Stimulated activated CD4-positive, alpha-beta T cell treated with anti-CD3 and anti-CD28 coated beads, Interleukin-12 subunit alpha, Interleukin-12 subunit beta, amount 100 ng/mL, for 48 hours (primary cell): ENCODE results near the gene FADS3.

Experiments
- DNase-seq, 3 donors: peaks; one replicate each; pipeline ENCODE4 v3.0.0-alpha.2; 2020; ENCODE audit warnings: low read depth in 2 of 3, low spot score in 1 of 3

The FADS3 gene

DNA sequence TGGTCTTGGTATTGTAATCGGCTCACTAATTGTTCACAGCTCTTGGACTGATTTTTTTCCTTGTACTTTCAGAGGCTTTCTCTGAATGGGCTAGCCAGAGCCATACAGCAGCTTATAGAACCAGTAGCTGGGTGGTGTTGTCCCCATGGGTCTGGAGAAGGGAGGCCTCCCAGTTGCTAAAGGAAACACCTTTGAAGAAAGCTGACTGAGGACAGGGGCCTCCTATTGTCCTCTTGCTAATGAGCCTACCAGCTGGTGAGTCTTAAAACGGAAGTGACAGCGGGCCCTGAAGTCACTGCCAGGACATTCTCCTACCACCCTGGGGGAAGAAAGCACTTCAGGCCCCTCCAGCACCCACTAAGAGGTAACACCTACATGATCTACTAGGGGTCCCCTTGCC is 9.9 kb downstream of the FADS3 start:
- no peak for DNase-seq

DNA sequence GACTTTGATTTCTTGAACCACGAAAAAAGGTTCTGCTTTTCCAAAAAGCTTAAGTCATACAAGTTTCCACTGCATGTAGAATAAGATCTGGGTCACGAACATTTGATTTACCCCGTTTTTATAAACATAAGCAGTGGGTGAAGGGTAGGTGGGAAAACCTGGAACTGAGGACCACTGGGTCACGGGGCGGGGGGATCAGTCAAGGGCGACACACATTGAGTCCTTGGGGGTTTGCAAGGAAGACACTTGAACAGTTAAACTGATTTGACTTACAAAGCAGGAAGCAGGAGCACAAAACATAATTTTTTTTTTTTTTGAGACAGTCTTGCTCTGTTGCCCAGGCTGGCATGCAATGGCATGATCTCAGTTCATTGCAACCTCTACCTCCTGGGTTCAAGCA is 10.9 kb downstream of the FADS3 start:
- no peak for DNase-seq

DNA sequence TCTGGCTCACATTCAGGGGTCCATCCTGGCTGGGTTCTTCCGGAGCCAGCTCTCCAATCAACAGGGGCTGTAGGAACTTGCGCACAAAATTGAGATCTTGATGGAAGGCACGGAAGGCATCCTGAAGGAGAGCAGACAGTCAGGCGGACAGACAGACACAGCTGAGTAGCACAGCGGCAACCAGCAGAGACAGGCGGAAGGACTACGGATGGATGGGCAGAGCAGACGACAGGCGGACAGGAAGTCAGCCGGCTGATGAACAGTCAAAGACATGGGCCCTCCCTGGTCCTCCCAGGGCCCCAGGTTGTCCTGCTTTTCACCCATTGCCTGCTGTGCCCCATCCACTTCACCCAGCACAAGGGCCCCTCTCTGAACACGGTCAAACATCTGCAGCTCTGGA is 11.3 kb downstream of the FADS3 start:
- no peak for DNase-seq

DNA sequence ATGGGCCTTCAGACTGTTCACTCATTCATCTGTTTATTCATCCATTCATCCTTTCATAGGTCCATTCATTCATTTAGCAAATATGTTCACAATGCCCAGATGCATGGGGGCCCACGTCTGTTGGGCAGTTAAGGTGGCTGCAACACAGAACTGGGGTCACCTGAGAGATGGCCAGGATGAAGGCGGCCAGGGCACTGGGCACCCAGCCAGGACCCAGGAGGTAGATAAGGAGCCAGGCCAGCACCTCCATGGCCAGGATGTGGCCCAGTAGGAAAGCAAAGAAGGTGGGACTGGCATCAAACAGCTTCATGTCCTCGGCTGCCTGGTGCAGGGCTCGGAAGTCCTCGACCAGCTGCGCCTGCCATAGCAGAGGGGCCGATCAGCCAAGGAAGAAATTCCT is 12.2 kb downstream of the FADS3 start:
- DNase-seq, result no peak

DNA sequence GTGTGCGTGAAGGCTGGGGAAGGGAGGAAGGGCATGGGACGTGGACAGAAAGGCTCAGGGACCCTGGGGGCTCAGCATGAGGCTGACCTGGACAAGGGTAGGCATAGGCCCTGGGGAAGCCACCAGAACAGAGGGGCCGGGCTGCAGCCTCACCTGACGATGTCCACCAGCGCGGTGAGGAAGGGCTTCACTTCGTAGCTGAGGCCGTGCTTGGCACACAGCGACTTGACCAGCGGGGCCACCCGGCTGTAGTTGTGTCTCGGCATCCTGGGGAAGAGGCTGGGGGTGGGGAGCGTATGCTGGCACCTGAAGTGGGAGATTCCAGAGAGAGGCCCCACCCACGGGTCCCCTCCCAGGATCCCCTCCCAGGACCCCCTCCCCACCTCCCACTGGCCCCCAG is 15.6 kb downstream of the FADS3 start:
- no peak for DNase-seq

DNA sequence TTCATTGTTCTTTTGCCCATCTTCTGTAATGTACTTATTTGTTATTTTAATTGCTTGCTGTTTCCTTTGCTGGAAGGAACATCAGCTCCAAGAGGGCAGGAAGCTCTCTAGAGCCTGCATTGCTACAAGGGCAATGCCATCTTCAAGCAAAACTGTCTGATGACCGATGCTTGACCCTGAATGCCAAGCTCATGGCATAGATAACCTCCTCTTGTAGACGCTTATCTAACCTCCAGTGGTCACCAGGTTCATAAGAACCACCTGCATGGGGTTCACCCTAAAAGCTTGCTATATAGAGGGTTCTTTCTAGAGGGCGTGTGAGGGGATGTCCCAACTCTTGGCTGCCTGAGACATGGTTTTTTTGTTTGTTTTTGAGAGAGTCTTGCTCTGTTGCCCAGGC is 16.5 kb downstream of the FADS3 start:
- no peak for DNase-seq

DNA sequence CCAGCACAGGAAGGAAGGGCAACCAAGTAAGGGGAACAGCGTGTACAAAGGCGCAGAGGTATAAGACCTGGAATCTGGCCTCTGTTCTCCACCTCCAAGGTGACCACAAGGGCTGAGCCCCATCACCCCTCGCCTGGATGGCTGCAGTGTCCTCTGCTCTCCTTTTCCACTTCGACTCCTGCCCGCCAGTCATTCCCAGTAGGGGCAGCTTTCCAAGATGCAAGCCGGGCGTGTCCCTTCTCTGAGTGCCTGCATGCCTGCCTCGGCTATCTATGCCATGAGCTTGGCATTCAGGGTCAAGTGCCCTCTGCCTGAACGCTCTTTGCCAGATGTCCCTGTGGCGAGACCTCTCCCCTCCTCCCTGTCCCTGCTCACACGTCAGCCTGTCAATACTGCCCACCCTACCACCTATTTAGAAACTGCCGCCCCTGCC is 17.0 kb downstream of the FADS3 start:
- DNase-seq, result no peak

DNA sequence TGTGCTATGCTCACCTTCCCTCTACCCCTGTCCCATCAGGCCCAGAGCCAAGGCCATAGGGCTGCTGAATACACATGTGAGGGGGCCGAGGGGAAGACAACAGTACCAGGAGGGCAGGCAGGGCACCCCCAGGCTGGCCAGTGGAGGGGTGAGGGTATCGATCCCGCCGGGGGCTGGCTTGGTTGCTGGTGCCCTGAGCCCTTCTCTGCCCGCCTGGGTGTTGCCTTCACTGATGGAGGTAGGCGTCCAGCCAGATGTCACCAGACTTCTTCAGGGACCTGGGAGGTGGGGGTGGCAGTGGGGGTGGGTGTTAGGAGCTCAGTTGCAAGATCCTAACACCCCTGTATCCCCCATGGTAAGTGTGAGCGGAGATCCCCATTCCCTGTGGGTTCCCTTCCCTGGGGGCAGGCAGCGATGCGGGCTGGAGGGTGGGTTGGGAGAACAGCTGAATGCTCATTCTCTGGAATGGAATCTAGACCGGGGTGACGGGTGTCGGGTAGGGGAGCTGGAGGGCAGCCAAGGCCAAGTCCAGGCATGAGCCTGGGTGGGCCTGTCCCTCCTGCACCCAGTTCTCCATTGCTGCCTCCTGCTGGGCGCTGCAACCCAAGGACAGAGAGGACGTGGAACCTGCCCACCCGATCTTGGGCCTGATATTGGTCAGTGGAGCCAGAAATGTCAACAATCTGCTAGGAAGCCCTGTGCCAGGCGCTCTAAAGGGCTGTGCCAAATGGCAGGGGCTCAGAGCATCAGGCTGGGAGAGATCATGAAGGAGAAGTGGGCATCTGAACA is 17.6 kb downstream of the FADS3 start:
- DNase-seq, result no peak

DNA sequence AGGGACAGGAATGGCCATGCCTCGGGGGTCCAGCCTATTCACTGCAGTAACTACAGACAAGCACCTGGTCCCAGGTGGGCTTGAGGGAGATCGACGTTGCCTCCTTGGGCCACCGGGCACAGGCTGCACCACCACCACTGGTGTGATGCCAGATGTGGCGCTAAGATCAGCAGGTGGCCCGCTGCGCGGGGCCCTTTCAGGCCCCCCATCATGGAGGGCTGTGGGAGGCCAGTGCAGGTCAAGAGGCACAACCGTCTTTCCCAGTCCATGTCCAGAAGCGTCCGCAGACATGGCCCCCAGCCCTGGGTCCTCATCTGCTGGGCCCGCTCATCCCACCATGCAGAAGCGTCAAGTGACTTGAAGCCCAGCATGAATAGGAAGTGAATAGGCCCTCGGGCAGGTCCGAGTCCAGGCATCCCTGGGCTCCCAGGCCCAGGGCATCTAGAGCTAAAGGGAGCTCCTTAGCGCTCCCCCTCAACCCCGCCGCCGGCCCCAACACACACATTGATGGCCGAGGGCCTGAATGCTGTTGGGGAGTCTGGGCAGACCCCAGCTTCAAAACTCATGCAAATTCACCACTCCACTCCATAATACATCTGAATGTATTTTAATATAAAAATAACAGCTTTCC is 18.3 kb downstream of the FADS3 start:
- no peak for DNase-seq

DNA sequence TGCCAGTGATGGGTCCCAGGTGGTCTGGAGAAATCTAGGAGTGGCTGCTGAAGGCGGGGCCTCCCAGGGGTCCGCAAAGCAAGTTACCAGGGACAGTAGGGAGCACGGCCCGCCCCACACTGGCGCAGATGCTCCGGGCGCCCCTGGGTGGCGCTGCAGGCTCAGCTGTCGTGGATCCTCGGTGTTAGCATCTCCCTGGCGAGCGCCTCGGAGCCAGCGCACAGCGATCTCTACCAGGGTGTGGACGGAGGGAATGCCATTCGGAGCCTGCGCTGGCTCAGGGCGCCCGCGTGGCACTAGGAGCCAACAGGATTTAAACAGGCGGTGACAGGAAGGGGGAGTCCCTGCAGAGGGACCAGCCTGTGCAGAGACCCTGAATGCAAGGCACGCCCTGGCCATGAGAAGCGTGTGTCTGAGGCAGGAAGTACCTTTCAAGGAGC is 20.2 kb downstream of the FADS3 start:
- peak; percentile 39 to 63 (median 54) for DNase-seq

DNA sequence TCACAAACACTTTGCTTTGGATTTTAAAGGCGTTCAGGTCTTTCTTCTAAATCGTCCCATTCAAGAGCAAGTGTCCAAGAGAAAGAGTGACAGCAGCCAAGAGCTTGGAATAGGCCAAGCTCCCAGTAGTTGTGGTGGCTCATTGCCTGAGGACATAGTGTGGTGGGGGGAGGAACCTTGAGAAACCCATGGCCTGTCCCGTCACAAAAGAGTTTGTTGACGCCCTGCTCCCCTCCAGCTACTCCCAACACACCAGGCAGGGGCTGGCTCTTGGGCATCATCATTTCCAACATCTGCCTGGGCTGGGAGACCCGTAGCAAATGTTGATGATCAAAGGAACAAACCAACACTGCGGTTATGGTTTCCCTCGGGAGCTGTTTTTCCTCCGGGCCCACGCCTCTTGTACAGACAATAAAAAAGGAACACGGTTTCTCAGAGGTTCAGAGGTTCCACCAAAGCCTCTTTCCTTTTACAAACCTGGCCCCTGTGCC is 20.8 kb downstream of the FADS3 start:
- DNase-seq, result no peak

DNA sequence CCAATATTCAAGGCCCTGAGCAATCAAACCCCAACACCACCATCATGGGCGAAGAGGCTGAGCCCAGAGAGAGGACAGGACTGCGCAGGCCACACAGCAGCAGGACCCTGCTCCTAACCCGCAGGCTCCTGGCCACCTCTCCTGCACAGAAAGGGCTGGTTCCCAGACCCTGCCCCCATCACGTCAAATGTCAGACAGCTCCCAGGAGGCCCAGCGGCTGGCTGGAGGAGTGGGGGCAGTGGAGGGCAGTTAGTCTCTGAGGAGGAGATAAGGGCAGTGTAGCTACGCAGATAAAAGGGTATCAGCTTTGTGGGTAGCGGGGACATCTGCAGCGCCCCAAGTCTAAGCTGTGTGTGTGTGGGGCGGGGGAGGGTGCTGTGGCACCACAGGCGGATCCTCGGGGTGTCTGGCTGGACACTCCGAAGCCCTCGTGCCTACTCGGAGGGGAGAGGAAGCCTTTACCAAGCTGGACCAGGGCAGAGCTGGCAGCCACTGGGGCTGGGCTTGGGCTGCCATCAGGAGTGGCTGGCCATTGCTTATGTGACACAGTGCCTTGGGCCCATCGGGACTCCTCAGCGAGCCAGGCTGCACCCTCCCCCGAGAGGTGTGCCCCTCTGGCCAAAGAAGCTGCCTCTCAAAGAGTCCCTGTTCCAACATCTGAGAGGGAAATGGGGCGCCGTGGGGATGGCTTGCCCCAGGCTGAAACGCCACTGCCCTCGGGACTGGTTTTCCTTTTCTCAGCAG is 21.5 kb downstream of the FADS3 start:
- DNase-seq, result no peak

DNA sequence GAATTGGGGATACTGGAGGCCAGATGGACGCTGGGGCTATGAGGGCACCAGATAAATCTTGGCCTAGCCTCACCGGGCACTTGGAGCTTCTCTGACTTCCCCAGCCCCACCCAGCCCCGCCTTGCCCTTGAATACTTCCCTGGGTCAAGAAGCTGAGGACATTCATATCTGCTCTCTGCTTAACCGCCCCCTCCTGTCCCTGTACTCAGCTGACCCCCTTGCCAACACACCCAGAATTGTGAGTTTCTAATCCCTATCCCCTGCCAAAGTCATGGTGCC is 22.0 kb downstream of the FADS3 start:
- DNase-seq, result no peak

DNA sequence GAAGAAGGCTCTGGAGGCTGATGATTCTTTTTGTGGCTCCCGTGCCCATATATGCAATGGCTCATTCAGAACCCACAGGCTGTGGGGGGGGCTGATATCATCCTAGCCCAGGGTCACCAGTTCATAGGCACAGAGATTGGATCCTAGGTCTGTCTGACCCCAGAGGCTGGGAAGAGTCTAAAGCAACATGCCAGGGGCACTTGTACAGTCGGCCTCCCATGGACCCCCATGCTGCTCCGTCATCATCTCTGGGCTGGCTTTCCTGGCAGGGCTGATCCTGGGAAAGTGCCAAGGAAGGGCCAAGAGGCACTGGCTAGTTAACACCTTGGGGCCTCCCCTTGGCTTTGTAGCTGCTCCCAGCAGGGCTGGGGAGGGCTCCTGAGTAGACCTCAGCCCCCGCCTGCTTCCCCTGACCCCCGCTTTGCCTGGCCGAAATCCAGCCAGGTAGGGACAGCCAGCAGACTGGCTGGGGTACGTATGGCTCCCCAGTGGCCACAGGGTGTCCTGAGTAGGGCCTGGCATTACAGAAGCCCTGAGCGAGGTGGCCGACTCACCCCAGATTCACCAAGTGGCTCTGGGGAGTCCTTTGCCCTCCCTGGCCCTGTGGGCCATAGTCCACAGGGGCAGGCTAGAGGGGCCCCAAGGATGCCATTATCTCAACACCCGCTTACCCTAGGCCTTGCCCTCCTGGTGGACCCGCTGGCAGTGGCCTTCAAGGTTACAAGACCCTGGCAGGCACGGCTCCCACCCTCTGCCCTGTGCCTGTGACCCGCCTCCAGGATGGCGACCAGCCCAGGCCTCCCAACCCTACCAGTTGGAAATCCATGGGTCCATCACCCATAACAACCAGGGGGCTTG is 22.5 kb downstream of the FADS3 start:
- no peak for DNase-seq

DNA sequence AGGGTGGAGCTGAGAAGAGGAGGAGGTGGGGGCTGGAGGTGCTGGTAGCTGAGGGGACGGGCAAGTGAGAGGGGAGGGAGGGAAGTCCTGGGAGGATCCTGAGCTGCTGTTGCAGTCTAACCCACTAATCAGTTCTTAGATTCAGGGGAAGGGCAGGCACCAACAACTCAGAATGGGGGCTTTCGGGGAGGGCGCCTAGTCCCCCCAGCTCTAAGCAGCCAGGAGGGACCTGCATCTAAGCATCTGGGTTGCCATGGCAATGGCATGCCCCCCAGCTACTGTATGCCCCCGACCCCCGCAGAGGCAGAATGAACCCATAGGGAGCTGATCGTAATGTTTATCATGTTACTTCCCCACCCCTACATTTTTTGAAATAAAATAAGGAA is 24.4 kb downstream of the FADS3 start:
- no peak for DNase-seq

DNA sequence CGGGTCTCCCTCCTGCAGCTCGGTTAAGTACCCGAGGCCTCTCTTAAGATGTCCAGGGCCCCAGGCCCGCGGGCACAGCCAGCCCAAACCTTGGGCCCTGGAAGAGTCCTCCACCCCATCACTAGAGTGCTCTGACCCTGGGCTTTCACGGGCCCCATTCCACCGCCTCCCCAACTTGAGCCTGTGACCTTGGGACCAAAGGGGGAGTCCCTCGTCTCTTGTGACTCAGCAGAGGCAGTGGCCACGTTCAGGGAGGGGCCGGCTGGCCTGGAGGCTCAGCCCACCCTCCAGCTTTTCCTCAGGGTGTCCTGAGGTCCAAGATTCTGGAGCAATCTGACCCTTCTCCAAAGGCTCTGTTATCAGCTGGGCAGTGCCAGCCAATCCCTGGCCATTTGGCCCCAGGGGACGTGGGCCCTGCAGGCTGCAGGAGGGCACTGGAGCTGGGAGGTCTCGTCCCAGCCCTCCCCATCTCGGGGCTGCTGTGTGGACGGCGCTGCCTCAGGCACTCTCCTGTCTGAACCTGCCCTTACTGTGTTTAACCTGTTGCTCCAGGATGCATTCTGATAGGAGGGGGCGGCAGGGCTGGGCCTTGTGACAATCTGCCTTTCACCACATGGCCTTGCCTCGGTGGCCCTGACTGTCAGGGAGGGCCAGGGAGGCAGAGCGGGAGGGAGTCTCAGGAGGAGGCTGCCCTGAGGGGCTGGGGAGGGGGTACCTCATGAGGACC is 25.0 kb downstream of the FADS3 start:
- DNase-seq, result no peak

DNA sequence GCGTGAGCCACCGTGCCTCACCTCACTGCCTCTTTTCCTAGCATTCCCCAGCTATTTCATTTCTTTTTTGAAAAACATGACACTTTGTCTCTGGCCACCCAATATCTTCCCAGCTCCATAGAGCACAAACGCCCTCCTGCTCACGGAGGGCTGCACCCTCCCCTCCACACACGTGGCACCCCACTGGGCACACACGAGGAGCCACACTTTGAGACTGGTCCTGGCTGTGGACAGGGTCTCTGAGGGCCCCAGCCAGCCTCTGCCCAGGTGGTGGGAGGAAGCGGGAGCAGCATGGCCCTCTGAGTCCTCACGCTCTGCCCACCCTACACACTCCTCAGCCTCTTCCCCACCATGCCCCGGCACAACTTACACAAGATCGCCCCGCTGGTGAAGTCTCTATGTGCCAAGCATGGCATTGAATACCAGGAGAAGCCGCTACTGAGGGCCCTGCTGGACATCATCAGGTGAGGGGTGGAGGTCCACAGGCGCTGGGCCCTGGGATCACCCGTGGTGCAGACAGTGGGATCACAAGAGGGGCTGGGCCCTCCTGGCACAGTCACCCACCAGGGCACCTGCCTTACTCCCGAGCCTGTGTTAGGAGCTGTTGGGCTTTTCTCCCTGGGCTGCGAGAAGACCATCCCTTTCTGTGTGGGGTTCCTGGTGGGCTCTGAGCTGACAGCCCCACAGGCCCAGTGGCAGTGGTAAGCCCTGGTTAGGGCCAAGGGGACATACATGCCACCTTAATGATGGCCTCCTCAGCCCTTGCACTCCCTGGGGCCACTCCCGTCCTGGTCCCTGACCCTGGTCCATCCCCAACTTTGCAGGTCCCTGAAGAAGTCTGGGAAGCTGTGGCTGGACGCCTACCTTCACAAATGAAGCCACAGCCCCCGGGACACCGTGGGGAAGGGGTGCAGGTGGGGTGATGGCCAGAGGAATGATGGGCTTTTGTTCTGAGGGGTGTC is 26.2 kb downstream of the FADS3 start:
- no peak for DNase-seq

DNA sequence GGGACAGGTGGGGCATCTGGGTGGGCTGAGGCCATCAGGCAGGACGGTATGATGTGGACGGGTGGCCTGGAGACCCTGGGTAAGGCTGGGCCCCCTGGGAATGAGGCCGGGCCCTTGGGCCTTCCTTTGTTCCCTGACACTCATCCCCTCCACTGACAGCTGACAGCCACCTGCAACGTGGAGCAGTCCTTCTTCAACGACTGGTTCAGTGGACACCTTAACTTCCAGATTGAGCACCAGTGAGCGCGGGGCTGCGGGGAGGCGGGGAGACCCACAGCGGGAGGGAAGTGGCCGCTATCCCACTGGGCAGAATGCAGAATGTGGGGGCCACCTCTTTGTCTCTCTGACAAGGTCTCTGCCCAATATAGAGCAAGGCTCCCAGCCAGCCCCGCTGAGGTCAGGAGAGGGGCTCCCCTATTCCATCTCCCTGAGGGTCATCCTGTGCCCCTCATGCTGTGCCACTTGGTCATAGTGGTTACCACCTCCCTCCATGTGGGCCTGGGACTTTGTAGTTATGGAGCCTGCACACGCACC is 27.7 kb downstream of the FADS3 start:
- no peak for DNase-seq
